ENCODE measurements around the gene C6orf52. TPM values are rescaled to one million over a fixed set of nuclear protein-coding genes. Genes with fewer than 3 reads are reported as not detected.
"Not testable (repeated sequence)": the region's sequence is repeated elsewhere in the genome, so short reads cannot be mapped to it uniquely, and the experiment has no call there.

Gene C6orf52
- not detected for total RNA-seq
- long read RNA-seq, result 0 reads

GRCh38 chr6:10694302-10695085 lies at the start of gene C6orf52, which contains the start of gene PAK1IP1:
C6orf52 (minus strand) TSS chr6:10694616; CDS start chr6:10687550, 7,066 bp downstream.
PAK1IP1 (plus strand) TSS chr6:10694972; CDS start chr6:10694986, 14 bp downstream.
- DNase-seq (peak; percentile 95), ATAC-seq (peak; percentile 100)
- intact Hi-C loops (cut with micrococcal nuclease), result no loop called here

DNA sequence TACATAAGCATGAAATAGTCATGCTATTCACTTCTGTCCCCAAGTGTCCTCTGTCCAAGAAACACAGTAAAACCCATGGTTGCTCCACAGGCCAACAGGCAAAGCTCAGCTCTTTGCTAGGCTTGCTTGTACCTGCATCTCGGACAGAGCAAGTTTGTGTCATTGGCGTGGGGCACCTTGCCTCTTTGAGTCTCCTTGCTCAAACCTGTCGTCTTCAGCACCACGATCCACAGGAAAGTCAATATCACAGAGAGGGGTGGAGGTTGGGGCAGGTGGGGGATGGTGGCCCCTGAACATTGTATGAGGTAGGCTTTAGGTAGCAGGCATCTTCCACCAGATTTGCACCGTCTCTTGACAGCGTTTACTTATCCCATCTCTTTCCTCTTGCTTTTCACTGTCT lies 49.1 kb upstream of the C6orf52 start:
- intact Hi-C loops (cut with micrococcal nuclease), result no loop called here
- DNase-seq, result no peak
- no peak for ATAC-seq

- DNase-seq, result no peak
- intact Hi-C loops (cut with micrococcal nuclease), result no loop called here
- no peak for ATAC-seq
These were observed 47.8 kb upstream of the C6orf52 start for GRCh38 chr6:10742251-10742650.

GRCh38 chr6:10741643-10742042 lies 47.2 kb upstream of the C6orf52 start:
- intact Hi-C loops (cut with micrococcal nuclease); ATAC-seq; DNase-seq: not testable (repeated sequence)

GRCh38 chr6:10740061-10740460 lies 45.6 kb upstream of the C6orf52 start:
- intact Hi-C loops (cut with micrococcal nuclease), result no loop called here
- DNase-seq (no peak), ATAC-seq (no peak)

- DNase-seq (no peak), ATAC-seq (no peak)
- intact Hi-C loops (cut with micrococcal nuclease), result no loop called here
These were observed 42.3 kb upstream of the C6orf52 start for GRCh38 chr6:10736731-10737130.

DNA sequence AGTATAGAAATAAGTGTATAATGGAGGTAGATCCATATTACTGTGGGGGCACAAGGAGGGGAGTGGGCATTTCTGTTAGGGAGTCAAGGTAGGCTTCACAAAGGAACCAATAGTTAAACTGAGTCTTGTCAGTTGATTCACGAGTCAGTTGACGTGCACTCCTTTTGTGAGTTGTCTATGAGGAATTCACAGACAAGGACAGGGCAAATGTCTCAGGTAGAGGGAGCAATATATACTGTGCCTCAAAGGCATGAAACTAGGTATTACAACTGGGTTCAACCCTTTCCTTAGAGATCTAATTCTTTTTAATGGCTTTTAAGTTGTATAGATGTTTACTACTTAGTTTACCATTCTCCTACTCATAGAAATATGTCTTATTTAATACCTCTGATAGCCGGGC lies 39.4 kb upstream of the C6orf52 start:
- intact Hi-C loops (cut with micrococcal nuclease), result no loop called here
- ATAC-seq (no peak), DNase-seq (no peak)

GRCh38 chr6:10733151-10733715 lies 38.8 kb upstream of the C6orf52 start:
- no peak for ATAC-seq
- no peak for DNase-seq
- intact Hi-C loops (cut with micrococcal nuclease), result no loop called here

DNA sequence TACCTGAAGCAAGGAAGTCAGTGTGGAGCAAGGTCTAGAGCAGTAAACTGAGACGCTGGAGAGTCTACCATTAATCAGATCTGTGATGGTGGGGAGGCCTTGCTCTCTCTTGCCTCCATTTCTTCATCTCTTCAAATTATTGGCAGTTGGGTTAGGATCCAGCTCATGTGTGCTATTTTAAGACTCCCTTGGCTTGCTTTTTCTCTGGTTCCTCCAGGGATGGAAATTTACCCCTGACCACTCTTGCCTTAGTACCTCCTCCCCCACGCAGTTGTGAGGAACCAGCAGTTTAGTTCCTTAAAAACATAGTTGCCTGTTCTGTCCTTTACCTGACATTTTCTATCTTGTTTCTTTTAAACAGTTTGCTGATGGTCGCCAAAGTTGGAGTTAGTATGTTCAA lies 35.8 kb upstream of the C6orf52 start:
- ATAC-seq (peak; percentile 51), DNase-seq (no peak)
- intact Hi-C loops (cut with micrococcal nuclease), result no loop called here

DNA sequence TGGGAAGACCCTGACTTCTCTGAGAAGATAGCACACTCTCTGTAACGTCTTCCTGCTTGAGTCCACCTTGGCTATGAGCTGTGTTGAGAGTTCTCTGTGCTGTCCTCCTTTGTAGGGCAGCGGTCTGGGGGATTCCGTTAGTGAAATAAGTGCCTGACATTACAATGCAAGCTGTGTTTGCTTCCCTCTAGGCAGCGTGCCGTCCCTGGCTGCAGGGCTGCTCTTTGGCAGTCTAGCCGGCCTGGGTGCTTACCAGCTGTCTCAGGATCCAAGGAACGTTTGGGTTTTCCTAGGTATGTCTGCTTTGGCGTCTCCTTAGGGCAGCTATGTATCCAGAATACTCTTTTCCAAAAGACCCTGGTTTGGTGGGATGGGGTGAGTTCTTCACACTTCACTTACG lies 31.3 kb upstream of the C6orf52 start:
- intact Hi-C loops (cut with micrococcal nuclease), result no loop called here
- ATAC-seq (no peak), DNase-seq (no peak)

GRCh38 chr6:10725044-10725443 lies 30.6 kb upstream of the C6orf52 start:
- DNase-seq (no peak), ATAC-seq (no peak)
- intact Hi-C loops (cut with micrococcal nuclease), result no loop called here

DNA sequence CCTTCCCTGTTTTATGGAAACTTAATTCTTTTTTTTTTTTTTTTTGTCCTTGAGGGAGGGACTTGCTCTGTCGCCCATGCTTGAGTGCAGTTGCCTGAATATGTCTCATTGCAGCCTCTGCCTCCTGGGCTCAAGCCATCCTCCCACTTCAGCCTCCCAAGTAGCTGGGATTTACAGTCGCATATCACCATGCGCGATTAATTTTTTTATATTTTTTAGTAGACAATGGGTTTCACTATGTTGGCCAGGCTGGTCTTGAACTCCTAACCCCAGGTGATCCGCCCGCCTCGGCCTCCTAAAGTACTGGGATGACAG lies 29.1 kb upstream of the C6orf52 start:
- DNase-seq, result no peak
- no peak for ATAC-seq
- intact Hi-C loops (cut with micrococcal nuclease), result no loop called here

DNA sequence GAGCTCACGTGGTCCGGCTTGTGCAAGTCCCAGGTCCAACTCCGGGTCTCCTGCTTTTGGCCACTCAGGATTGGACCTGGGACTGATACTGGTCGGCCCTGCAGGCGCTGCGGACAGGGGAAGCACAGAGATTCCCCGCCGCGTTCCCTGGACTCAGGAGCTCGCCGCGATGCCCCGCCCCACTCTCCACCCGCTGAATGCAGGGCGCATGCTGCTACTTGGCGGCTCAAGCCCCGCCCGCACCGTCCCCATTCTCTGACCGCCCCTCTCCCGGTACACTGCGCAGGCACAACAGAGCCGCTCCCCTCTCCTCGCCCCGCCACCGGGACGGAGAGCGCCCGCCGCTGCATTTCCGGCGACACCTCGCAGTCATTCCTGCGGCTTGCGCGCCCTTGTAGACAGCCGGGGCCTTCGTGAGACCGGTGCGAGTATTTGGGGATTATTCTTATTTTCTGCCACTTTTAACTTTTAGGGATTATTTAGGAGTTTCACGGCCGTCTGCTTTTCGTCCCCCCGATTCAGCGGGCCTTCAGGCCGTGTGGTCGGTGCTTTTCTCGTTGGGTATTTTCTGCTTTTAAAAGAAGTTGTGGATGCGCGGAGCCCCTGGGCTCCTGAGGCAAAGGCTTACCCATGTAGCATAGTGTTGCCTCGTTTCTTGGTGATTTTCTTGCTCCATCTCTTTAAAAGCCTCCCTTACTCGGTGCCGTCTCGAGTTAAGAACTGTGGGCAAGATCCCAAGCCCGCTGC lies 28.6 kb upstream of the C6orf52 start, which contains the start of gene TMEM14C:
Gene TMEM14C, plus strand, starts transcription at position 251 of the 747 bp plus-strand sequence. CDS start 1,544 bp downstream, outside the sequence.
- intact Hi-C loops (cut with micrococcal nuclease), result no loop called here
- ATAC-seq (peak; percentile 99), DNase-seq (peak; percentile 100)

GRCh38 chr6:10722570-10722819 lies 28.1 kb upstream of the C6orf52 start:
- no peak for DNase-seq

DNA sequence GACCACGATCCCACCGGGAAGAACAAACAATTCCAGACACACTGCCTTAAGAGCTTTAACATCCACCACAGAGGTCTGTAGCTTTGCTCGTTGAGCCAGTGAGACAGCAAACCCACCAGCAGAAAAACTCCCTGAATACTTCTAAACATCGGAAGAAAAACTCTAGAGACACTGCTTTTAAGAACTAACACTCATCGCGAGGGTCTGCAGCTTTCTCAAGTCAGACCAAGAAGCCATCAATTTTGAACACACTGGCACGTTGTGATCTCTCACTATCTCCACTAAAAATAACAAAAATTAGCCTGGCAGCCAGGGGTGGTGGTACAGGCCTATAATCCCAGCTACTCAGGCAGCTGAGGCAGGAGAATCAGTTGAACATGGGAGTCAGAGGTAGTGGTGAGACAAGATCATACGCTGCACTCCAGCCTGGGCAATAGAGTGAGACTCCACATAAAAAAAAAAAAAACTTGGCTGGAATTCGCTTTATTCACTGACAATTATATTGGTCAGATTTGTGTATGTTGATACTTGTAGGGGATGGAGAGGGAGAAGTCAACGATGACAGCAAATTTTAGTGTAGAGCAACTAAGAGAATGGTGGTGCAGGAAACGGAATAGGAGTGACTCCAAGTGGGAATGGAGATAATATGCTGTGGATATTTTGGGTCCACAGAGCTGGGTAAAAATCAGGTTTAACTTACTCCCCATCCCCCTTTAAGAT lies 27.6 kb upstream of the C6orf52 start:
- intact Hi-C loops (cut with micrococcal nuclease), result no loop called here
- DNase-seq (no peak), ATAC-seq (no peak)

More at GRCh38 chr6:10722570-10722819, 28.1 kb upstream of the C6orf52 start:
- intact Hi-C loops (cut with micrococcal nuclease), result no loop called here
- ATAC-seq, result no peak

DNA sequence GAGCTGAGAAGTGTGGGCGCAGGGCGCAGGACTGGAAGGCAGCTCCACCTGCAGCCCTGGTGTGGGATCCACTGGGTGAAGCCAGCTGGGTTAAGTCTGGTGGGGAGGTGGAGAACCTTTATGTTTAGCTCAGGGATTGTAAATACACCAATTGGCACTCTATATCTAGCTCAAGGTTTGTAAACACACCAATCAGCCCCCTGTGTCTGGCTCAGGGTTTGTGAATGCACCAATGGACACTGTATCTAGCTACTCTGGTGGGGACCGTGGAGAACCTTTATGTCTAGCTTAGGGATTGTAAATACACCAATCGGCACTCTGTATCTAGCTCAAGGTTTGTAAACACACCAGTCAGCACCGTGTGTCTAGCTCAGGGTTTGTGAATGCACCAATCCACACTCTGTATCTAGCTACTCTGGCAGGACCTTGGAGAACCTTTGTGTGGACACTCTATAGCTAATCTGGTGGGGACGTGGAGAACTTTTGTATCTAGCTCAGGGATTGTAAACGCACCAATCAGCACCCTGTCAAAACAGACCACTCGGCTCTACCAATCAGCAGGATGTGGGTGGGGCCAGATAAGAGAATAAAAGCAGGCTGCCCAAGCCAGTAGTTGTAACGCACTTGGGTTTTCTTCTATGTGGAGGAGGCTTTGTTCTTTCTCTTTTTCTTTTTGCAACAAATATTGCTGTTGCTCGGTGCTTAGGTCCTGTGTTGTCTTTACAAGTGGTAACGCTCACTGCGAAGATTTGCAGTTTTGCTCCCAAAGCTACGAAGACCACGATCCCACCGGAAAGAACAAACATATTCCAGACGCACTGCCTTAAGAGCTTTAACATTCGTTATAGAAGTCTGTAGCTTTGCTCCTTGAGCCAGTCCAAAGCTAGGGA lies 26.8 kb upstream of the C6orf52 start:
- DNase-seq; ATAC-seq; intact Hi-C loops (cut with micrococcal nuclease): not testable (repeated sequence)

GRCh38 chr6:10720265-10720959 lies 26.0 kb upstream of the C6orf52 start:
- no peak for ATAC-seq
- DNase-seq, result peak; percentile 78
- intact Hi-C loops (cut with micrococcal nuclease), result no loop called here

DNA sequence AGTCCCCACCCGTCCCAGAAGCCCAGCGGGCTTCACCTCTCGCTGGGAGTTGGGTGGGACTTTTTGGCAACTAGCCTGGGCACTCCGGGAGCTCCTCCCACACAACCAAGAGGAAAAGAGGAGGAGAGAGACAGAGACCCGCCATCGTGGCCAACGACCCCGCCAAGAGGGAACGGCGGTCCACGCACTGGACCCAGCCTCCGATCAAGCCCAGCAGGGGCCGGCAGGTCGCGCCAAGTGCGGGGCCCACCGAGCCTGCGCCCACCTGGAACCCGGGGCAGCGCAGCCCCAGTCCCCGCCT lies 25.5 kb upstream of the C6orf52 start:
- intact Hi-C loops (cut with micrococcal nuclease), result no loop called here
- ATAC-seq, result no peak
- DNase-seq, result peak; percentile 61
